WTC11 (cell line): ENCODE results near the gene CAMKK2. TPM values are rescaled to one million over a fixed set of nuclear protein-coding genes. Genes with fewer than 3 reads are reported as not detected.

Source experiments
- ATAC-seq: fragments of 200-7000 bp; cut with Tn5 transposase; 2 replicates; pipeline ENCODE4 v1.10.0; 2021; ENCODE audit warnings: mild to moderate bottlenecking, moderate library complexity
- CTCF ChIA-PET: fragments of 300-600 bp; sonication (Branson Sonifier 250); formaldehyde crosslinking; loops from one replicate; lab custom pipeline; 2021; ENCODE audit warnings: antibody characterized with exemption; lab: Charles Lee
- POLR2A ChIA-PET: fragments of 350-600 bp; sonication (Branson Sonifier 250); formaldehyde crosslinking; loops from one replicate; lab custom pipeline; 2021; ENCODE audit warnings: antibody characterized with exemption; lab: Charles Lee
- DNase-seq: peaks from one replicate; pipeline ENCODE4 v3.0.0; 2021; ENCODE audit warnings: low spot score
- H3K27ac Mint-ChIP-seq: 2 replicates; pipeline ENCODE4 v1.8.0; 2021; ENCODE audit warnings: mixed read lengths
- H3K27me3 Mint-ChIP-seq: 2 replicates; pipeline ENCODE4 v1.8.0; 2021; ENCODE audit warnings: low read depth, mild to moderate bottlenecking, moderate library complexity, mixed read lengths
- H3K36me3 Mint-ChIP-seq: 2 replicates; pipeline ENCODE4 v1.8.0; 2021; ENCODE audit warnings: mixed read lengths
- H3K4me1 Mint-ChIP-seq: 2 replicates; pipeline ENCODE4 v1.8.0; 2022; ENCODE audit warnings: mixed read lengths
- H3K4me3 Mint-ChIP-seq: 2 replicates; pipeline ENCODE4 v1.8.0; 2021; ENCODE audit warnings: mild to moderate bottlenecking, moderate library complexity, mixed read lengths
- H3K9me3 Mint-ChIP-seq: 2 replicates; pipeline ENCODE4 v1.8.0; 2021; ENCODE audit warnings: mixed read lengths
- ARID4B ChIP-seq: sonication (generic); formaldehyde crosslinking; IDR thresholded peaks from 2 replicates; pipeline ENCODE4 v1.8.0; 2023; ENCODE audit warnings: missing genetic modification reagents, mild to moderate bottlenecking, borderline replicate concordance
- ATF1 ChIP-seq: sonication (generic); formaldehyde crosslinking; IDR thresholded peaks from 2 replicates; pipeline ENCODE4 v1.8.1; 2023; ENCODE audit warnings: mild to moderate bottlenecking, moderate library complexity, missing genetic modification reagents
- CDX4 ChIP-seq: fragments of 250-450 bp; sonication (Bioruptor Pico); IDR thresholded peaks from 2 replicates; pipeline ENCODE4 v1.9.0; 2021; ENCODE audit warnings: moderate library complexity, mild to moderate bottlenecking, inconsistent platforms, borderline replicate concordance
- CREB1 ChIP-seq: sonication (generic); formaldehyde crosslinking; IDR thresholded peaks from 2 replicates; pipeline ENCODE4 v1.8.0; 2023; ENCODE audit warnings: mild to moderate bottlenecking, missing genetic modification reagents
- CREM ChIP-seq: sonication (generic); formaldehyde crosslinking; IDR thresholded peaks from 2 replicates; pipeline ENCODE4 v1.8.1; 2022; ENCODE audit warnings: mild to moderate bottlenecking, missing genetic modification reagents, moderate library complexity
- CTCF ChIP-seq: fragments of 200-600 bp; IDR thresholded peaks from 2 replicates; pipeline ENCODE4 v1.8.0; 2022; ENCODE audit warnings: antibody characterized with exemption
- E2F1 ChIP-seq: sonication (generic); formaldehyde crosslinking; IDR thresholded peaks from 2 replicates; pipeline ENCODE4 v1.8.0; 2022; ENCODE audit warnings: mild to moderate bottlenecking, missing genetic modification reagents
- ELF4 ChIP-seq: sonication (generic); formaldehyde crosslinking; IDR thresholded peaks from 2 replicates; pipeline ENCODE4 v1.8.1; 2022; ENCODE audit warnings: low read depth, mild to moderate bottlenecking, moderate library complexity, missing genetic modification reagents
- FOXP1 ChIP-seq: sonication (generic); formaldehyde crosslinking; IDR thresholded peaks from 2 replicates; pipeline ENCODE4 v1.8.0; 2022; ENCODE audit warnings: missing genetic modification reagents, mild to moderate bottlenecking, moderate library complexity, borderline replicate concordance
- GRHL2 ChIP-seq: fragments of 250-450 bp; sonication (Bioruptor Pico); IDR thresholded peaks from 2 replicates; pipeline ENCODE4 v1.8.0; 2022; ENCODE audit warnings: mild to moderate bottlenecking, moderate library complexity; ENCODE audit not compliant: insufficient replicate concordance, severe bottlenecking
- GTF2I ChIP-seq: fragments of 250-450 bp; sonication (Bioruptor Pico); conservative IDR thresholded peaks from 2 replicates; pipeline ENCODE4 v1.4.0; 2021; ENCODE audit warnings: mild to moderate bottlenecking
- JUN ChIP-seq: sonication (generic); formaldehyde crosslinking; IDR thresholded peaks from 2 replicates; pipeline ENCODE4 v1.8.0; 2023; ENCODE audit warnings: mild to moderate bottlenecking, missing genetic modification reagents
- MXD4 ChIP-seq: fragments of 250-450 bp; sonication (Bioruptor Pico); IDR thresholded peaks from 2 replicates; pipeline ENCODE4 v1.8.0; 2021; ENCODE audit warnings: mild to moderate bottlenecking, moderate library complexity, borderline replicate concordance
- NFYB ChIP-seq: sonication (generic); formaldehyde crosslinking; conservative IDR thresholded peaks from 2 replicates; pipeline ENCODE4 v1.8.0; 2022; ENCODE audit warnings: low read depth, missing genetic modification reagents
- RELA ChIP-seq: sonication (generic); formaldehyde crosslinking; IDR thresholded peaks from 2 replicates; pipeline ENCODE4 v1.8.1; 2022; ENCODE audit warnings: missing genetic modification reagents, mild to moderate bottlenecking, borderline replicate concordance
- SOX15 ChIP-seq: fragments of 250-450 bp; sonication (Bioruptor Pico); IDR thresholded peaks from 2 replicates; pipeline ENCODE4 v1.9.0; 2021; ENCODE audit warnings: mild to moderate bottlenecking
- STAT6 ChIP-seq: sonication (generic); formaldehyde crosslinking; conservative IDR thresholded peaks from 2 replicates; pipeline ENCODE4 v1.8.1; 2023; ENCODE audit warnings: mild to moderate bottlenecking, low read depth, missing genetic modification reagents, moderate library complexity
- TCF7 ChIP-seq: sonication (generic); formaldehyde crosslinking; IDR thresholded peaks from 2 replicates; pipeline ENCODE4 v1.8.0; 2022; ENCODE audit warnings: mild to moderate bottlenecking, low read depth, missing genetic modification reagents, moderate library complexity
- TEAD4 ChIP-seq: sonication (generic); formaldehyde crosslinking; IDR thresholded peaks from 2 replicates; pipeline ENCODE4 v1.8.0; 2022; ENCODE audit warnings: mild to moderate bottlenecking, missing genetic modification reagents
- ZNF121 ChIP-seq: sonication (generic); formaldehyde crosslinking; IDR thresholded peaks from 2 replicates; pipeline ENCODE4 v1.8.0; 2023; ENCODE audit warnings: missing genetic modification reagents
- ZNF138 ChIP-seq: sonication (generic); formaldehyde crosslinking; conservative IDR thresholded peaks from 2 replicates; pipeline ENCODE4 v1.8.1; 2022; ENCODE audit warnings: mild to moderate bottlenecking, moderate library complexity, missing genetic modification reagents
- total RNA-seq: library from RNA; stranded (reverse); gene quantifications from 3 replicates; pipeline ENCODE4 v1.2.3, GENCODE V29; 2021

The CAMKK2 gene
- total RNA-seq, 1 experiment from 2014 or later: 36.5 TPM

GRCh38 chr12:121330692-121331091 lies 34.2 kb upstream of the CAMKK2 start:
- Mint-ChIP-seq H3K36me3 (peaks cover 81% of the 10 kb centered on the region), H3K4me1 (no peaks in the 10 kb centered on the region), H3K4me3 (no peak overlapping the region), H3K27ac (no peak overlapping the region), H3K9me3 (no peaks in the 10 kb centered on the region)
- no peak for DNase-seq
- no peak for ATAC-seq
- CTCF ChIA-PET: no interaction called here
- no peak for TF ChIP-seq ZNF121 (CRISPR knock-in tag)
- TF ChIP-seq ARID4B (CRISPR knock-in tag): no peak
- no peak for TF ChIP-seq MXD4
- no peak for TF ChIP-seq E2F1 (CRISPR knock-in tag)
- TF ChIP-seq ATF1 (CRISPR knock-in tag): no peak
- no peak for TF ChIP-seq NFYB
- no peak for TF ChIP-seq GTF2I (CRISPR knock-in tag)
- no peak for TF ChIP-seq TEAD4
- no peak for TF ChIP-seq SOX15 (CRISPR knock-in tag)
- TF ChIP-seq ZNF138 (CRISPR knock-in tag): no peak
- TF ChIP-seq CDX4 (CRISPR knock-in tag): no peak
- no peak for TF ChIP-seq STAT6 (CRISPR knock-in tag)
- no peak for TF ChIP-seq CTCF
- TF ChIP-seq RELA: no peak
- no peak for TF ChIP-seq GRHL2
- TF ChIP-seq, all 79 proteins: peak for 0
- POLR2A ChIA-PET: no interaction called here
- no peaks in the 10 kb centered on the region for H3K27me3 Mint-ChIP-seq

GRCh38 chr12:121330195-121330594 lies 33.7 kb upstream of the CAMKK2 start:
- DNase-seq: no peak
- POLR2A ChIA-PET: no interaction called here
- Mint-ChIP-seq H3K36me3 (peaks cover 77% of the 10 kb centered on the region), H3K27me3 (no peaks in the 10 kb centered on the region), H3K9me3 (no peaks in the 10 kb centered on the region), H3K4me3 (no peak overlapping the region), H3K27ac (no peak overlapping the region), H3K4me1 (no peaks in the 10 kb centered on the region)
- CTCF ChIA-PET: no interaction called here
- TF ChIP-seq FOXP1 (CRISPR knock-in tag): no peak
- TF ChIP-seq TCF7 (CRISPR knock-in tag): no peak
- no peak for TF ChIP-seq JUN (CRISPR knock-in tag)
- TF ChIP-seq ELF4 (CRISPR knock-in tag): no peak
- no peak for TF ChIP-seq CREM (CRISPR knock-in tag)
- TF ChIP-seq CREB1 (CRISPR knock-in tag): no peak
- ATAC-seq: no peak
